Activated CD8-positive, alpha-beta T cell treated with anti-CD3 and anti-CD28 coated beads for 36 hours (primary cell): Measurements from ENCODE around the gene ADGRG4. TPM values are rescaled to one million over a fixed set of nuclear protein-coding genes. Genes with fewer than 3 reads are reported as not detected.
"Not testable (repeated sequence)": the region's sequence is repeated elsewhere in the genome, so short reads cannot be mapped to it uniquely, and the experiment has no call there.

ENCODE experiments used
- ATAC-seq: fragments of 200-7000 bp; cut with Tn5 transposase; one replicate; pipeline ENCODE4 v1.10.0; 2021; ENCODE audit warnings: mild to moderate bottlenecking, moderate library complexity
- CTCF ChIA-PET: fragments of 350-600 bp; sonication (Branson Sonifier 250); formaldehyde crosslinking; loops from one replicate; lab custom pipeline; 2021; ENCODE audit warnings: antibody characterized with exemption; lab: Charles Lee
- POLR2A ChIA-PET: fragments of 350-600 bp; sonication (Branson Sonifier 250); formaldehyde crosslinking; loops from one replicate; lab custom pipeline; 2021; ENCODE audit warnings: antibody characterized with exemption; lab: Charles Lee
- DNase-seq: peaks from one replicate; pipeline ENCODE4 v3.0.0-alpha.2; 2020
- H3K27ac Mint-ChIP-seq: one replicate; pipeline ENCODE4 v1.8.0; 2021; ENCODE audit warnings: mild to moderate bottlenecking, mixed read lengths
- H3K27me3 Mint-ChIP-seq: one replicate; pipeline ENCODE4 v1.8.0; 2021; ENCODE audit warnings: mixed read lengths
- H3K36me3 Mint-ChIP-seq: one replicate; pipeline ENCODE4 v1.8.0; 2021; ENCODE audit warnings: low read depth, mixed read lengths
- H3K4me1 Mint-ChIP-seq: one replicate; pipeline ENCODE4 v1.8.0; 2021; ENCODE audit warnings: low read depth, mixed read lengths
- H3K4me3 Mint-ChIP-seq: one replicate; pipeline ENCODE4 v1.8.0; 2021; ENCODE audit warnings: mild to moderate bottlenecking, moderate library complexity, mixed read lengths
- H3K9me3 Mint-ChIP-seq: one replicate; pipeline ENCODE4 v1.8.0; 2021; ENCODE audit warnings: mixed read lengths
- intact Hi-C: fragments of 100-400 bp; cut with micrococcal nuclease; formaldehyde crosslinking; loops from one replicate; pipeline ENCODE4 v1.10.0; 2022
- total RNA-seq, 2 experiments: library from RNA; stranded (reverse); gene quantifications; one replicate each; pipeline ENCODE4 v1.2.3, GENCODE V29; 2021
- TF ChIP-seq, protein P1 (sequence below): fragments of 200-600 bp; IDR thresholded peaks from one replicate; pipeline ENCODE4 v1.8.0; 2022; ENCODE audit warnings: antibody characterized with exemption, mild to moderate bottlenecking

The ADGRG4 gene
- total RNA-seq, 2 experiments from 2014 or later = not detected

DNA sequence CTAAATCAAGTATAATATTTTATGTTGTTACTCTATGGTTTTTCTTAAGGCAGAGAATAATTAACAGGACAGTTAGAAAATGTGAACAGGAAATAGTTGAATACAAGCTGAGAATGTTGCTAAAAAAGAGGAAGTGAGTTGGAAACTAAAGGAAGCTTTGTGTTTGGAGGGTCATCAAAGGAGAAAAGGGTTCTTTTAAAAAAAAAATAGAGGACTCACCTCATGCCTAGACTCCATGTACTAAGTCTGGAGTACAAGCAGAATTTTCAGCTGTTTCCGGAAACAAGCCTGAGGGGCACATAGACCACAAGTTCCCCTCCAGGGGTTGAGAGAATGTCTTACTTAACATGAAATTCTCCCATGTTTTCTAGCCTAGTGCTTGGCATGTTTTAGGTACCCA lies 29.5 kb upstream of the ADGRG4 start:
- H3K27ac Mint-ChIP-seq = no peak overlapping the region
- no peak for ATAC-seq
- no peaks in the 10 kb centered on the region for H3K27me3 Mint-ChIP-seq
- no peak for DNase-seq
- intact Hi-C loops = loop anchor here (5.0 kb wide), 1 partner anchor 244 kb away; no protein-coding TSS in a partner anchor
- TF ChIP-seq, protein P1, sequence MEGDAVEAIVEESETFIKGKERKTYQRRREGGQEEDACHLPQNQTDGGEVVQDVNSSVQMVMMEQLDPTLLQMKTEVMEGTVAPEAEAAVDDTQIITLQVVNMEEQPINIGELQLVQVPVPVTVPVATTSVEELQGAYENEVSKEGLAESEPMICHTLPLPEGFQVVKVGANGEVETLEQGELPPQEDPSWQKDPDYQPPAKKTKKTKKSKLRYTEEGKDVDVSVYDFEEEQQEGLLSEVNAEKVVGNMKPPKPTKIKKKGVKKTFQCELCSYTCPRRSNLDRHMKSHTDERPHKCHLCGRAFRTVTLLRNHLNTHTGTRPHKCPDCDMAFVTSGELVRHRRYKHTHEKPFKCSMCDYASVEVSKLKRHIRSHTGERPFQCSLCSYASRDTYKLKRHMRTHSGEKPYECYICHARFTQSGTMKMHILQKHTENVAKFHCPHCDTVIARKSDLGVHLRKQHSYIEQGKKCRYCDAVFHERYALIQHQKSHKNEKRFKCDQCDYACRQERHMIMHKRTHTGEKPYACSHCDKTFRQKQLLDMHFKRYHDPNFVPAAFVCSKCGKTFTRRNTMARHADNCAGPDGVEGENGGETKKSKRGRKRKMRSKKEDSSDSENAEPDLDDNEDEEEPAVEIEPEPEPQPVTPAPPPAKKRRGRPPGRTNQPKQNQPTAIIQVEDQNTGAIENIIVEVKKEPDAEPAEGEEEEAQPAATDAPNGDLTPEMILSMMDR = no peak
- no peak overlapping the region for H3K4me3 Mint-ChIP-seq
- H3K9me3 Mint-ChIP-seq = no peaks in the 10 kb centered on the region
- H3K36me3 Mint-ChIP-seq = no peaks in the 10 kb centered on the region
- ChIA-PET CTCF (interaction anchor here (0.6 to 1.5 kb wide), 4 partner anchors 9 to 243 kb away, joined by 3 to 8 read pairs (median 4); no protein-coding TSS in a partner anchor), POLR2A (no interaction called here)
- H3K4me1 Mint-ChIP-seq = peaks cover 3% of the 10 kb centered on the region

DNA sequence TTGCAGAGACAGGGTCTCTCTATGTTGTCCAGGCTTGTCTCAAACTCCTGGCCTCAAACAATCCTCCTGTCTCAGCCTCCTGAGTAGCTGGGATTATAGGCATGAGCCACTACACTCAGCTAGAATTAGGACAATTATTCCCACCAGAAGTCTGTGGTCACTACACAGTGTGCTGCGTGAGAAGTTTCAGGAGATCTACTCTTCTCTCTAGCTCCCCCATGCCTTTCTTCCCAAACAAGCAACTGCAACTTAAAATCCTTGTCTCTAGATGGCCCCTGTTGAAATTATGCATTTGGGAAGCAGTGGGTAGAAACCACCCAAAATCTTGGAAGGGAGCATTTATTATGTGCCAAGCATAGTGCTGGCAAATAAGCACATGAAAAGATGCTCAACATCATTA lies 28.4 kb upstream of the ADGRG4 start:
- CTCF ChIA-PET = interaction anchor here (1.5 kb wide), 1 partner anchor 244 kb away, joined by 8 read pairs; no protein-coding TSS in a partner anchor
- TF ChIP-seq, protein P1 = no peak
- Mint-ChIP-seq H3K27me3 (no peaks in the 10 kb centered on the region), H3K27ac (no peak overlapping the region), H3K36me3 (no peaks in the 10 kb centered on the region), H3K4me3 (no peak overlapping the region), H3K9me3 (no peaks in the 10 kb centered on the region), H3K4me1 (peaks cover 3% of the 10 kb centered on the region)
- DNase-seq (no peak), ATAC-seq (no peak)
- intact Hi-C loops = loop anchor here (5.0 kb wide), 1 partner anchor 245 kb away; no protein-coding TSS in a partner anchor
- POLR2A ChIA-PET = no interaction called here

DNA sequence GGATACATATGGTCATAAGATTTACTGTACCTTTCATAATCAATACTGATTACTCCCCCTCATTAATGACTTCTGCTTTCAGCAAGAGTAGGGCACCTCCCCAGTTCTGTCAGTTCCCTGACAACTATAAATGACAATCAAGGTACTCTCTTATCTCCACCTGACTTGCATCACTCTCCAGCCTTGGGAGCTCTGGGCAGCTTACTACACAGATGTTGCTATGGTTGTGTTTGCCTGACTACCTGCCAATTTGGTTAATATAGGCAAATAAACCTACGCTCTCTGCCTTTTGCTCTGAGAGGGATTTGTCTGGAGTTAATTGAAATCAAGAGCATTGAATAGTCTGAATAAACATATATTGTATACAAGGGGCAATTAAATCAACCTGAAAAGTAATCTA lies 26.8 kb upstream of the ADGRG4 start:
- ATAC-seq (no peak), DNase-seq (no peak)
- CTCF ChIA-PET = no interaction called here
- no peaks in the 10 kb centered on the region for H3K27me3 Mint-ChIP-seq
- no peaks in the 10 kb centered on the region for H3K9me3 Mint-ChIP-seq
- H3K27ac Mint-ChIP-seq = no peak overlapping the region
- intact Hi-C loops = loop anchor here (5.0 kb wide), 1 partner anchor 247 kb away; no protein-coding TSS in a partner anchor
- no peaks in the 10 kb centered on the region for H3K36me3 Mint-ChIP-seq
- POLR2A ChIA-PET = interaction anchor here (0.7 kb wide), 1 partner anchor 13 kb away, joined by 3 read pairs; no protein-coding TSS in a partner anchor
- no peak overlapping the region for H3K4me3 Mint-ChIP-seq
- TF ChIP-seq, protein P1 = no peak
- H3K4me1 Mint-ChIP-seq = peaks cover 3% of the 10 kb centered on the region

DNA sequence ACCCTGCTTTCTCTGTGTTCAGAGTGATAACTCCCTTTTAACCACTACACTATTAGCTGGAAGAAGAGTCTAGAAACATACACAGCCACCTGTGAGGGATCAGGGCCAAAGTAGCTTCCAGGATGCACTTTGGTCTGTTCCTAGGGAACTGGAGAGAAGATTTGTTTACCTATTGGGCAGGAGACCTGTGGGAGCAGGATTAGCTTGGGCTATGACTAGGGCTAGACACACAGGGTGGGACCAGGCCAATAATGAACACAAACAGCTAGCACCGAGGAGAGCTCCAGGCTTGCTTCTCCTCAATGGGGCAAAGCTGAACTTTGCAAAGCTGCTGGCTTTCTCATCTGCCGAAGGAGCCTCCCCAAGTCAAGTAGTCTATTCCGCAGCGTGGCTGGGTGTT lies 25.2 kb upstream of the ADGRG4 start:
- H3K4me1 Mint-ChIP-seq = peaks cover 3% of the 10 kb centered on the region
- no peaks in the 10 kb centered on the region for H3K36me3 Mint-ChIP-seq
- no peaks in the 10 kb centered on the region for H3K27me3 Mint-ChIP-seq
- intact Hi-C loops = no loop called here
- CTCF ChIA-PET = no interaction called here
- DNase-seq = no peak
- H3K9me3 Mint-ChIP-seq = no peaks in the 10 kb centered on the region
- H3K27ac Mint-ChIP-seq = no peak overlapping the region
- TF ChIP-seq, protein P1 = no peak
- POLR2A ChIA-PET = no interaction called here
- H3K4me3 Mint-ChIP-seq = no peak overlapping the region
- no peak for ATAC-seq

DNA sequence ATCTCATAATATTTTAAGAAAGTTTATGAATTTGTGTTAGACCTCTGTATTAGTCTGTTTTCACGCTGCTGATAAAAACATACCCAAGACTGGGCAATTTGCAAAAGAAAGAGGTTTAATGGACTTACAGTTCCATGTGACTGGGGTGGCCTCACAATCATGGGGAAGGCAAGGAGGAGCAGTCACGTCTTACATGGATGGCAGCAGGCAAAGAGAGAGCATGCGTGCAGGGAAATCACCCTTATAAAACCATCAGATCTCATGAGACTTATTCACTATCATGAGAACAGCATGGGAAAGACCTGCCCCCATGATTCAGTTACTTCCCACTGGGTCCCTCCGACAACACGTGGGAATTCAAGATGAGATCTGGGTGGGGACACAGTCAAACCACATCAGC lies 14.4 kb upstream of the ADGRG4 start:
- H3K4me1 Mint-ChIP-seq, POLR2A ChIA-PET, CTCF ChIA-PET, DNase-seq, H3K9me3 Mint-ChIP-seq, H3K27me3 Mint-ChIP-seq, H3K27ac Mint-ChIP-seq, intact Hi-C loops, ATAC-seq, H3K36me3 Mint-ChIP-seq, H3K4me3 Mint-ChIP-seq: not testable (repeated sequence)
